ENCODE results near the gene LCP2. TPM values are rescaled to one million over a fixed set of nuclear protein-coding genes. Genes with fewer than 3 reads are reported as not detected.

The LCP2 gene
- total RNA-seq (2012; rRNA removed) (not detected in 2 replicates), polyA plus RNA-seq (2012; rRNA removed) (not detected in 2 replicates), Bru-seq, nascent RNA (not detected), BruChase-seq, experiment 1, labeled RNA remaining after a 6-hour chase (not detected), BruChase-seq, experiment 2, labeled RNA remaining after a 2-hour chase (not detected)
- not detected in 2 replicates for polyA plus RNA-seq (2012; cell fraction: cytosol; rRNA removed)
- not detected in 2 replicates for polyA plus RNA-seq (2012; cell fraction: nucleus; rRNA removed; ENCODE audit: low replicate concordance)
- long read RNA-seq = 0 reads

DNA sequence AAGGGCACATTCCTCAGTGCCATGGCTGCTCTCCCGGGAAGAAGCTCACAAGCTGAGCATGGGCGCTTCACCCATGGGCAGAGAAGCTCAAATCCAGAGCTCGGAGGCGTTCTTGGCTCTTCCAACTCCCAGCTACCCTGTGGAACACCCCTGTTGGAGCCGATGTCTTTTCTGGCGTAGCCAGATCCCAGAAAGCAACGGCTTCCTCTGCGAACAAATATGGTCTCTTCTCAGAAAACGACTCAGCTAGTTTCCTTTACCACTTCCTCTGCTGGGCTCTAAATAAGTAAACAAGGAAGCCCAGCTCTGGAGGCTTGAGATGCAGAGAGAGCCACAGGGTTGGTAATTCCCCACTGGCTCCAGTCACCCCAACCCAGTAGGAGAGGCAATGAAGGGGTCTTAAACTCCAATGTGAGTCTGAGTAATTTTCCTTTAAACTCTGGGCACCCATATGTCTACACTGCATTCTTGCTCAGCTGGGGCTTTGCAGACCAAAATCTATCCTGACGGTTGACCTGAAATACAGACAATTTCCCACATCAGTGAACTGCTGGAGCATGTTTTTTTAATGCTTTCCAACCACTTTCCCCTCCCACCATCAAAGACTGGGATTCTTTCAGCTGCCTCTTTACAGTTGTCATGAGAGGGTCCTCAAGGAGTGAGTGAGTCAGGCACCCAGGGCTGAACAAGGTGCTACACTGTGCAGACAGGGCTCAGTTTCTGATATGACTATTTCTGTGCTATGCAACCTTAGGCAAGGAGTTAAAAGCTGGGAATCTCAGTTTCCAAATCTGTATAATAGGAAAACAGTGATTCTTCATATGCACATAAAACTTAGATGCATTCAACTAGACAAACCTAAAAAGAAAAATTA lies at the start of gene LCP2:
Gene LCP2 (minus strand): TSS at position 189 of the 874 bp plus-strand sequence. CDS start 166 bp downstream, at position 23.
- BruUV-seq (replicated peaks) = no TSS peak
- no peak within 1 kb of the TSS for H2BK20ac ChIP-seq (ENCODE audit: low read depth, low read length)
- no peak within 1 kb of the TSS for H2AFZ ChIP-seq (replicated peaks; ENCODE audit: low read length, poor library complexity)
- H3K56ac ChIP-seq (ENCODE audit: extremely low read depth, insufficient read depth, low read length) = no peak within 1 kb of the TSS
- H3K18ac ChIP-seq (ENCODE audit: low read depth, low read length) = no peak within 1 kb of the TSS
- ChIA-PET CTCF (no interaction called here), POLR2A (ENCODE audit: unreplicated experiment) (no interaction called here)
- H3K79me1 ChIP-seq (ENCODE audit: low read depth in 1 of 2, low read length in 2 of 2) = no peaks in the 10 kb centered on the region
- H3K27me3 ChIP-seq (ENCODE audit: control insufficient read depth, insufficient read depth, low read length) = no peaks in the 10 kb centered on the region
- no peak within 1 kb of the TSS for H3K14ac ChIP-seq (replicated peaks; ENCODE audit: low read depth, low read length)
- no peak within 1 kb of the TSS for H4K91ac ChIP-seq (ENCODE audit: insufficient read depth, low read depth, low read length)
- H3K4me3 ChIP-seq (ENCODE audit: insufficient read depth, low read depth, low read length) = no peak within 1 kb of the TSS
- H3K36me3 ChIP-seq (ENCODE audit: control insufficient read depth, insufficient read depth, low read length) = no peaks in the 10 kb centered on the region
- H3K4ac ChIP-seq (ENCODE audit: low read depth, low read length) = no peak within 1 kb of the TSS
- H2BK5ac ChIP-seq (ENCODE audit: low read depth, low read length, poor library complexity, severe bottlenecking) = no peak within 1 kb of the TSS
- no peak within 1 kb of the TSS for H2AK9ac ChIP-seq (replicated peaks; ENCODE audit: low read depth, low read length, poor library complexity)
- no peak within 1 kb of the TSS for H3K4me2 ChIP-seq (ENCODE audit: low read depth, low read length)
- dilution Hi-C loops (cut with HindIII; ENCODE audit: low sequenced_read_pairs, unreplicated experiment) (no loop called here), in situ Hi-C loops (cut with MboI; ENCODE audit: low sequenced_read_pairs) (no loop called here), intact Hi-C loops (cut with micrococcal nuclease) (no loop called here)
- DNase-seq = no peak
- H4K5ac ChIP-seq (ENCODE audit: low read depth, low read length) = no peak within 1 kb of the TSS
- H2AK5ac ChIP-seq (ENCODE audit: low read depth, low read length) = no peak within 1 kb of the TSS
- H2BK120ac ChIP-seq (ENCODE audit: low read depth, low read length) = no peak within 1 kb of the TSS
- H3K23ac ChIP-seq (ENCODE audit: low read depth, low read length) = no peak within 1 kb of the TSS
- ATAC-seq (ENCODE audit: low read depth) = no peak
- no peak within 1 kb of the TSS for H4K8ac ChIP-seq (ENCODE audit: low read depth in 2 of 2, low read length in 2 of 2)
- no peaks in the 10 kb centered on the region for H4K20me1 ChIP-seq (ENCODE audit: insufficient read depth, low read length)
- H3K9me3 ChIP-seq (ENCODE audit: control insufficient read depth, insufficient read depth, low read length) = no peaks in the 10 kb centered on the region
- no peak within 1 kb of the TSS for H3K27ac ChIP-seq (ENCODE audit: insufficient read depth, low read length)
- no peak within 1 kb of the TSS for H2BK15ac ChIP-seq (ENCODE audit: low read depth, low read length)
- no peak within 1 kb of the TSS for H3K9ac ChIP-seq (ENCODE audit: low read depth, low read length)
- no peaks in the 10 kb centered on the region for H3K9me1 ChIP-seq (ENCODE audit: insufficient read depth, low read length)
- WGBS, 2 experiments (ENCODE audit: extremely low coverage in 2 of 2, insufficient read length in 1 of 2) = 57% methylated on average over 6 of the region's 10 CpGs; no CpG with 5 or more reads in 1 of the 2 experiments
- H3K4me1 ChIP-seq (ENCODE audit: control insufficient read depth, insufficient read depth, low read length) = no peaks in the 10 kb centered on the region
- TF ChIP-seq CEBPB (IDR thresholded peaks at IDR 0.05; ENCODE audit: low read depth, low read length) (no peak), RAD21 (IDR thresholded peaks at IDR 0.05; ENCODE audit: low read length) (no peak), MAFK (IDR thresholded peaks at IDR 0.05; ENCODE audit: low read depth, low read length) (no peak), POLR2A (IDR thresholded peaks at IDR 0.05; ENCODE audit: low read depth, low read length) (no peak), BHLHE40 (IDR thresholded peaks at IDR 0.05; ENCODE audit: low read depth, low read length) (no peak), RFX5 (IDR thresholded peaks at IDR 0.05; ENCODE audit: low read depth, low read length) (no peak), MXI1 (IDR thresholded peaks at IDR 0.05; ENCODE audit: borderline replicate concordance, low read depth, low read length) (no peak), RCOR1 (IDR thresholded peaks at IDR 0.05; ENCODE audit: insufficient replicate concordance, low read length) (no peak), SMC3 (IDR thresholded peaks at IDR 0.05; ENCODE audit: low read depth, low read length) (no peak), CHD1 (IDR thresholded peaks at IDR 0.05; ENCODE audit: low read depth, low read length) (no peak), MAZ (IDR thresholded peaks at IDR 0.05; ENCODE audit: borderline replicate concordance, low read depth, low read length) (no peak)
- TF ChIP-seq, protein P1, sequence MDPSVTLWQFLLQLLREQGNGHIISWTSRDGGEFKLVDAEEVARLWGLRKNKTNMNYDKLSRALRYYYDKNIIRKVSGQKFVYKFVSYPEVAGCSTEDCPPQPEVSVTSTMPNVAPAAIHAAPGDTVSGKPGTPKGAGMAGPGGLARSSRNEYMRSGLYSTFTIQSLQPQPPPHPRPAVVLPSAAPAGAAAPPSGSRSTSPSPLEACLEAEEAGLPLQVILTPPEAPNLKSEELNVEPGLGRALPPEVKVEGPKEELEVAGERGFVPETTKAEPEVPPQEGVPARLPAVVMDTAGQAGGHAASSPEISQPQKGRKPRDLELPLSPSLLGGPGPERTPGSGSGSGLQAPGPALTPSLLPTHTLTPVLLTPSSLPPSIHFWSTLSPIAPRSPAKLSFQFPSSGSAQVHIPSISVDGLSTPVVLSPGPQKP (IDR thresholded peaks at IDR 0.05; ENCODE audit: borderline replicate concordance, low read depth, low read length) = no peak
- TF ChIP-seq, protein P2, sequence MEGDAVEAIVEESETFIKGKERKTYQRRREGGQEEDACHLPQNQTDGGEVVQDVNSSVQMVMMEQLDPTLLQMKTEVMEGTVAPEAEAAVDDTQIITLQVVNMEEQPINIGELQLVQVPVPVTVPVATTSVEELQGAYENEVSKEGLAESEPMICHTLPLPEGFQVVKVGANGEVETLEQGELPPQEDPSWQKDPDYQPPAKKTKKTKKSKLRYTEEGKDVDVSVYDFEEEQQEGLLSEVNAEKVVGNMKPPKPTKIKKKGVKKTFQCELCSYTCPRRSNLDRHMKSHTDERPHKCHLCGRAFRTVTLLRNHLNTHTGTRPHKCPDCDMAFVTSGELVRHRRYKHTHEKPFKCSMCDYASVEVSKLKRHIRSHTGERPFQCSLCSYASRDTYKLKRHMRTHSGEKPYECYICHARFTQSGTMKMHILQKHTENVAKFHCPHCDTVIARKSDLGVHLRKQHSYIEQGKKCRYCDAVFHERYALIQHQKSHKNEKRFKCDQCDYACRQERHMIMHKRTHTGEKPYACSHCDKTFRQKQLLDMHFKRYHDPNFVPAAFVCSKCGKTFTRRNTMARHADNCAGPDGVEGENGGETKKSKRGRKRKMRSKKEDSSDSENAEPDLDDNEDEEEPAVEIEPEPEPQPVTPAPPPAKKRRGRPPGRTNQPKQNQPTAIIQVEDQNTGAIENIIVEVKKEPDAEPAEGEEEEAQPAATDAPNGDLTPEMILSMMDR (conservative IDR thresholded peaks at IDR 0.05; ENCODE audit: low read depth, low read length) = no peak
- TF ChIP-seq, protein P3, sequence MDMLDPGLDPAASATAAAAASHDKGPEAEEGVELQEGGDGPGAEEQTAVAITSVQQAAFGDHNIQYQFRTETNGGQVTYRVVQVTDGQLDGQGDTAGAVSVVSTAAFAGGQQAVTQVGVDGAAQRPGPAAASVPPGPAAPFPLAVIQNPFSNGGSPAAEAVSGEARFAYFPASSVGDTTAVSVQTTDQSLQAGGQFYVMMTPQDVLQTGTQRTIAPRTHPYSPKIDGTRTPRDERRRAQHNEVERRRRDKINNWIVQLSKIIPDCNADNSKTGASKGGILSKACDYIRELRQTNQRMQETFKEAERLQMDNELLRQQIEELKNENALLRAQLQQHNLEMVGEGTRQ (IDR thresholded peaks at IDR 0.05; ENCODE audit: low read depth, low read length) = no peak
